NAMALWA (cell line): ENCODE data around the gene PCSK4.
"Not testable (repeated sequence)": the region's sequence is repeated elsewhere in the genome, so short reads cannot be mapped to it uniquely, and the experiment has no call there.

Source experiments
- DNase-seq: peaks from one replicate; pipeline ENCODE4 v3.0.0-alpha.2; 2015; ENCODE audit warnings: low spot score

PCSK4 gene

GRCh38 chr19:1453525-1454364 is 36.4 kb downstream of the PCSK4 start:
- peak; percentile 43 for DNase-seq

GRCh38 chr19:1452802-1453524 is 37.2 kb downstream of the PCSK4 start:
- no peak for DNase-seq

- DNase-seq, result no peak
Measured at GRCh38 chr19:1451916-1452801, 38.0 kb downstream of the PCSK4 start.

GRCh38 chr19:1450735-1451731 is 39.1 kb downstream of the PCSK4 start:
- DNase-seq, result peak; percentile 50

GRCh38 chr19:1449467-1450442 is 40.4 kb downstream of the PCSK4 start, which contains the start of gene APC2:
APC2 (plus strand) TSS chr19:1450121; CDS start chr19:1453002, 2,881 bp downstream.
- peak; percentile 66 for DNase-seq

GRCh38 chr19:1447944-1448343 is 42.2 kb downstream of the PCSK4 start:
- no peak for DNase-seq

GRCh38 chr19:1447504-1447903 is 42.6 kb downstream of the PCSK4 start:
- no peak for DNase-seq

GRCh38 chr19:1446713-1447481 is 43.3 kb downstream of the PCSK4 start:
- DNase-seq, result peak; percentile 50

- DNase-seq, result no peak
Measured at GRCh38 chr19:1445932-1446712, 44.0 kb downstream of the PCSK4 start.

GRCh38 chr19:1445185-1445931 is 44.8 kb downstream of the PCSK4 start:
- DNase-seq, result peak; percentile 82

- DNase-seq, result no peak
Measured at GRCh38 chr19:1441677-1442438, 48.3 kb downstream of the PCSK4 start.

- DNase-seq, result no peak
Measured at GRCh38 chr19:1441022-1441426, 49.1 kb downstream of the PCSK4 start.

- DNase-seq, result no peak
Measured at GRCh38 chr19:1440418-1440801, 49.7 kb downstream of the PCSK4 start.

- DNase-seq, result not testable (repeated sequence)
Measured at GRCh38 chr19:1439525-1440417, 50.4 kb downstream of the PCSK4 start.

- DNase-seq, result peak; percentile 43
Measured at GRCh38 chr19:1438933-1439354, 51.2 kb downstream of the PCSK4 start.
